HG03060 (cell line): ENCODE data around the gene GFY.

ENCODE experiments used
- ATAC-seq: cut with Tn5 transposase; IDR thresholded peaks from one replicate; pipeline ENCODE4 v1.9.1; 2021; ENCODE audit warnings: low read depth, moderate number of reproducible peaks; ENCODE audit not compliant: unreplicated experiment

Gene GFY, protein sequence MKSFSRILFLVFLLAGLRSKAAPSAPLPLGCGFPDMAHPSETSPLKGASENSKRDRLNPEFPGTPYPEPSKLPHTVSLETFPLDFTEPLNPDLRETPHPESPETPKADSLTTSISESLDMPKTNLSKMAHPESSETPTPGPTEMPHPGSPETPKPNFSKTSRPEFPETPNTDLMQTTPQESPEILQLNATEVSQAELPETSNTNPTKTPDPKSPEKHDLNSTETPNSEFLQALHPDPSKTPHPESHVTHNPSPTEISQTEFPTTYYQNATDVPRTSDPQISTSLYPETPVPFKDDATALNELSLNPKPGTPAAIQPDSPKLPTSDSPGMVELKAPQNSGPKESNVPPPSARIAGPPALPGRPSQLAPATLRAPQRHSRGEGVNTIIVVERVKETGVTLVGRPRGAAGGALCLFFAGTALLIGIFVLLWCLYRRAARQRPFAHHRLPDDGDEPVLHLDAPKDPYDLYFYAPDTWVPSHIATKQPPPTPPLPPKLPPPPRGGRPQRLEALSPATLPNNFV

DNA sequence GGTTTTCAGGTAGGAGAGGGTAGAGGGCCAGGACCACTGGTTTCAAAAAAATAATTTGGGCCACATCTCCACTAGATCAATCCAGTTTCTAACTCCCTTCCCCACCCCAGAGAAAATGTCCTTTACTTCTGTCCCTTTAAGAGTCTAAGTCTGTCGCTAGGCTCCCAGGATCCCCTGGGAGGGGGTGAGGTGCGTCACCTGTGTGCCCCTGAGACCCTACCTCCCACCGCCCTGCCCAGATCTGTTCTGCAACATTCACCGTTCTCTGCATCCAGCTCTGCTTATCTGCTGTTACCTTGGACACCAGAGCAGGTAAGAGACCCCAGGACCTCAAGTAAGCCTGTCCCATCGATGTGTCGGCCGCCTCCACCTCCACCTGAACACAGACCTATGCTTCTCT lies at the start of gene GFY:
Gene GFY (plus strand): TSS at position 211 of the 400 bp plus-strand sequence. CDS start 1,043 bp downstream, outside the sequence.
- no peak for ATAC-seq

DNA sequence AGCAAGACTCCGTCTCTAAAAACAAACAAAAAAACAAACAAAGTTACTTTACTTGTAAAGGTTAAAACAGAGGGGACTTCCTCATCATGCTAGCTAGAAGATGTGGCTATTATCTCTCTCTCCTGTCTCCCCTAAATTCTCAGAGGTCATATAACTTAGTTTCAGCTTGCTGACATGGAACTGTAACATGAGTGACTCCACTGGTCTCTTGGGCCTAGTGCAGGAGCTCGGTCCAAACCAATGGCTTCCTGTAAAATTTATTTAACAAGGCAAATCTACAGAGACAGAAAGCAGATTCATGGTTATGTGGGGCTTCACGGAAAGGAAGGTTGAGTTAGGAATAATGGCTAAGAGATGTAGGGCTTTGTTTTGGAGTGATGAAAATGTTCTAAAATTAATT lies 46.7 kb upstream of the GFY start:
- ATAC-seq = no peak

DNA sequence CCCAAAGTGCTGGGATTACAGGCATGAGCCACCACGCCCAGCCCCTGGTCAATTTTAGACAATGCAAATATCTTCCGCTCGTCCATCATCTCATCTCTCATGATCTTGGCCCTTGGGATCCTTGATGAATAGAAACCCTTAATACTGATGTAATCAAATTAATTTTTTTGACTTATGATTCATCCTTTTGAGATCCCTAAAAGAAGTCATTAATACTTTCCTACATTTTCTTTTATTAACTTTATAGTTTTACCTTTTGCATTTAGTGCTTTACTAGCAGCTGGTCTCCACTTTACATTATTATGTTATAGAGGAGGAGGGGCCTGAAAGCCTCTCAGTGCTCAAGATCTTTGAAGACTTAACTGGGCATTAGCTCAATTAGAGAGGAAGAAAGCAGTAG lies 44.8 kb upstream of the GFY start:
- no peak for ATAC-seq

DNA sequence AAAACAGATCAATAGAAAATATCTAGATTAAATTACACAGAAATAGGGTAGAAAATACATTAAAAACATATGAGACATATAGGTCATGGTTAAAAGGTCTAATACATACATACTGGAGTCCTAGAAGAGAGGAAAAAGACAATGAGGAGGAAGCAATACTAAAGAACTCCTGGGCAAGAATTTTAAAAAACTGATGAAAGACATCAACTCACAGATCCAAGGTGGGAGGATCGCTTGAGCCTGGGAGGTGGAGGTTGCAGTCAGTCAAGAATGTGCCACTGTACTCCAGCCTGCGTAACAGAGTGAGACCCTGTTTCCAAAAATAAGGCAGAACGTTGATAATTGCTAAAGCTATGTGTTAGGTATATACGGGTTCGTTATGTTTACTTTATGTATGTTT lies 42.5 kb upstream of the GFY start:
- no peak for ATAC-seq

DNA sequence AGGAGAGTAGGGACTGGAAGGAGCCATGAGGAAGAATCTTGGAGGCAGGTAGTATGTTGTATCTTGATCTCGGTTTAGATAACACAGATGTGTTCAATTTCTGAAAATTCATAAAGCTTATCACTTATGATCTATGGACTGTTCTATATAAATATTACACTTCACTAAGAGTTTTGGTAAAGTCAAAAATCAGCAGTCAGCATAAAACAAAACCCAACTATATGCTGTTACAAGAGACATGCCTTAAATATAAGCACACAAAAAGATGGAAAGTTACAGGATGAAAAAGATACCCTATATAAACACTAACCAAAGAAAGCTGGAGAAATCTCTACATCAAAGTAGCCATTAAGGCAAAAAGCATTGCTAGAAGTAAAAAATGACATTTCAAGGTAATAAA lies 41.6 kb upstream of the GFY start:
- ATAC-seq = no peak

DNA sequence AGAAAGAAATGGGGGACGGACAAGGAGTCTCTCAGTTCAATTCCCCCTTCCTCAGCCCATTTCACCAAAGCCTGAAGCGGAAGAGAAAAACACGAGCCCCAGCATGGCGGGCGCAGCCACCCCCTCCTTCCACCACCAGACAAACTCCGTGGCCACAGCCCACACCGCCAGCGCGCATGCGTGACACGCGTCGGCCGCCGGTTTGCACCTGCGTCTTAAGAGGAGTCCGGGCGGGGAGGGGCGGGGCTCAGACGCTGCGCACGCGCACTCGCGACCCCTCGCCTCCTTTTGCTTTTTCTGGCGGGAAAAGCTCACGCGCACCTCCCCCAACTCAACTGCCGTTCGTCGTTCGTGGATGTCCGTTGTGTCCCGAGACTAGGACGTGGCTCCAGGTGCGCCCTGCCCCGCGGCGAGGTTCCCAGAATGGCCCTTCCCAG lies 37.2 kb upstream of the GFY start, which contains the start of gene KASH5:
Gene KASH5 (plus strand): TSS at position 314 of the 437 bp plus-strand sequence. CDS start 2,635 bp downstream, outside the sequence.
- no peak for ATAC-seq

DNA sequence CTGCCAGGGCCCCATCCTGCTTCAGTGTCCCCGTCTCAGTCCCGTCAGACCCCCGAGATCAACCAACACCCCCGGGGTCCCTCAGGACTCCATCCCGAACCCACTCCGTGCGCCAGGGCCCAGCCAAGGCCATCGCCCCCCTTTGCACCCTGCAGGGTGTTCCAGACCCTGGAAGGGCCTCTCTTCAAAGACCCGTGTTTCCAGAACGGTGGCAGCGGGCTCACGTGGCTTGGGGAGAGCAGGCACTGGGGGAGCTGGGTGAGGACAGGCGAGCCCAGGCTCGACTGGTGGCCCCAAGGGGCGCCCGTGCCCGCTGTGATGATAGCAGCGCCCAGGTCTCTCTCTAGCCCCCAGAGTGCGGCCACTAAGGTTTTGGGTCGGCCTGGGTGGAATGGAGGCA lies 35.8 kb upstream of the GFY start:
- ATAC-seq = no peak

DNA sequence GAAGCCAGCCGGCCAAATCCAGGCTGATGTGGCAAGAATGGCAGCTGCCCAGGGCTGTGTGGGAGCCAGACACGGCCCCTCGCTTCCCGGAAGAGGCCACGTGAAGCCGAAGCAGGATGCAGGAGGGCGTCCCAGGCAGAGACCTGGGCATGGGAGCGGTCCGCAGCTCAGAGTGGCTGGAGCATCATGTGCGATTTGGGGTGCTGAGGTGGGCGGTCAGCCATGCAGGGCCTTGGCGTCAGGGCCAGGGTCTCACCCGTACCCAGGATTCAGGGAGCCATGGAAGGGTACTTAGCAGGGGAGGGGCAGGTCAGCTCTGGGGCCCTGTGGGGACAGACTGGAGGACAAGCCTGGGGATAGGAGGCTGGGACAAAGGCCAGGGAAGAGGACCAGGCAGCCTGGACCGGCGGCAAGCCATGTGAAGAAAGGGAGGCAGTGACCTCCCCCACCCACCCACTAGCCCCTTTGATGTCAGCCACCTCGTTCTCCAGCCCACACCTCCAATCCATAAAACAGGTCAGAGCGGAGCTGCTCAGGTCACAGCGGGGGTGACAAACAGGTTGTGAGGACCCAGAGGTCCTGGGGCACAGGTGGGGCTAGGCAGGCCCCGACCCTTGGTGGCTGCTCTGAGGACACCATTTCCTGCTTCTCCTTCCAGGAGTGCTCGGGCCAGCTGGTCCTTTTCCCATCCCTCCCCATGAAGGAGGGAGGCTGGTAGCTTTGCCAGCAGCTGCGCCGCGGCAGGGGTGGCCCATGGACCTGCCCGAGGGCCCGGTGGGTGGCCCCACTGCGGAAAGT lies 34.9 kb upstream of the GFY start:
- no peak for ATAC-seq

DNA sequence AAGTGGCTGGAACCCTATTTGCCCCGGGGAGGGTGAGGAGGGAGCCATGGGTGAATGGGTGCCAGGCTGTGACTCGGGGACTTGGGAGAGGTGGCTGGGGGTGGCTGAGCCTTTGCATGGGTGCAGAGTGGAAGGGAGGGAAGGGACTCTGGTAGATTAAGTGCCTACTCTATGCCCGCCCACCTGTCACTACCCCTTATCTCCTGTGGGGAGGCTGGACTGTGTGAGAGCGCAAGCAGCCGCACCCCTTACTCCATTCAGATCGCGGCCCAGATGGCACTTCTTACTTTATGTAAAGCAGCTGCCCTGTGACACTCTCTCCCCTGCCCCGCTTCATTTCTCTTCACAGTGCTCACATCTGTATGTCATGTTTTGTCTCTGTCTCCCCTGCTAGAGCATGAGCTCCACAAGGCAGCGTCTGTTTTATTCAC lies 34.2 kb upstream of the GFY start:
- ATAC-seq = no peak

DNA sequence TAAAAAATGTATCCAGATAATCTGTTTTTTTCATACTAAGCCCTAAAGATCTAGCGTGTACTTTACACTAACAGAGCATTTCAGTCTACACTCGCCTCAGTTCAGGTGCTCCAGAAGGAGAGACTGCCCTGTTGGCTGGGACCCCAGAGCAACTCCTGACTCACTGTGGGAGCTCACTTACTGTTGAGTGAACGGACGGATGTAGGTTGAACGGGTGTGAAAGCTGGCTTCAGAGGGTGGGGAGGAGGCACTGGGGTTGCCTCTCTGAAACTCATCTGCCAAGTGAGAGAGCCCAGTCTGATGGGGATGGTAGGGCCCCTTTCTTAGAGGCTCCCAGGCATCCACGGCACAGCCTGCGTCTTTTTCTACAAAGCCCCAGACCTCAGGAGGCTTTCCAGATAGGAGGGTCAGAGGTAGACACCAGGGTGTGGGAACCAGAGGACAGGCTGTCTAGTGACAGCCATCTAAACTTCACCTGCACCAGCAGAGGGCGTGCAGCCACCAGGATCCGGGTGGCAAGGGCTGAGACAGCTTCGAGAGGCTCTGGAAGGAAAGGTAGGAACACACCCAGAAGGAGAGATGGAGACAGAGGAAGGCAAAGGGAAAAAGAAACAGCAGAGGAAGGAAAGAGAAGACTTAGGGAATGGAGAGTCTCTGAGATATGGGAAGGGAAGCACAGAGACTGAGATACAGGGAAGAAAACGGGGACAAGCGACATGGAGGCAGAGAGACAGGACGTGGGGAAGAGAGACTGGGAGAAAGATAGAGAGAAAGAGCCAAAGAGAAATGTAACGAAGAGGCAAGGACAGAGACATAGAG lies 33.4 kb upstream of the GFY start:
- ATAC-seq = no peak

DNA sequence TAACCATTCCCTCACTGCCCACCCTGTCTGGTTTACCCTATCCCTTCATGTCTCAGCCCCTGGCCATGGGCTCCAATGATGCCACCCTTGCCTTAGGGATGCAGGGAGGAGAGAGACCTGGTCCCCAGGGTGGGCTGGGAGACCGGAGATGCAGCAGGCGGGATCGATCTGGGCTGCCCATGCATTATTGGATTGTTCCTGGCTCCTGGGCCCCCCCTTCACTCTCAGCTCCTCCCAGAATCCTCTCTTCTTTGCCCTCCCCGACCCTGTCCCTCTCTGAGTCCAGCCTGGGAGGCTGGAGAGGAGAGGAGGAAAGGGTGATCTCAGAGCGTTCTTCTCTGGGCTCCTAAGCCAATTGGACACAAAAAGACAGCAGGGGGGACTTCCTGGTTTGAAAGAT lies 31.3 kb upstream of the GFY start:
- ATAC-seq = no peak

DNA sequence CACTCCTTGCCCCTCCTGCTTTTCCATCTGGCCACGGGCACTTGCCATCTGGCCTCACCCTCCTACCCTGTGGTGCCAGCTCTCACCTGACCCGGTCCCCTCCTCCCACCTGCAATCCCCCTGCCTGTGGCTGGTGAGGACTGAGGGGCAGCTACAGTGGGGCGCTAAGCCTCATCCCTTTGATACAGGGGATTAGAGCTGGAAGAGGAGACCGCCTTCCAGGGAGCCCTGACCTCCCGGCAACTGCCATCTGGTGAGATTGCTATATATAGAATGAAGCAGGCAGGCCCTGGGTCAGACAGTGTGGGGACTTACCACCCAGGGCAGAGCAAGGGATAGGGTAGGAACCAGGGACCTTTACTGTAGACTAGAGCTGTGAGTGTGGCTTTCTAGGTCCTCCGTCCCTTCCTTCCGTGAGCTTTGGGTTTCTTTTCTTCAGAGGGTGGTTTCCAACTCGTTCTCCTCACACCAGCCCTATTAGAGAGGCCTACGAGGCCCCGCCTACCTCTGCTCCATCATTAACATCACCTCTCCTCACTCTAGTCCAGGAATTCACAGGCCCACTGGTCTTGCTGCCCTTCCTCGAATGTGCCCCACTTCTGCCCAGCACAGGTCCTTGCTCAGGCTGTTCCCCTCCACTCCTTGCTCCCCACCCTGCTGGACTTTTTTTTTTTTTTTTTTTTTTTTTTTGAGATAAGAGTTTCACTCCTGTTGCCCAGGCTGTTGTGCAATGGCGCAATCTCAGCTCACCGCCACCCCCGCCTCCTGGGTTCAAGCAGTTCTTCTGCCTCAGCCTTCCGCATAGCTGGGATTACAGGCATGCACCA lies 29.4 kb upstream of the GFY start:
- no peak for ATAC-seq

DNA sequence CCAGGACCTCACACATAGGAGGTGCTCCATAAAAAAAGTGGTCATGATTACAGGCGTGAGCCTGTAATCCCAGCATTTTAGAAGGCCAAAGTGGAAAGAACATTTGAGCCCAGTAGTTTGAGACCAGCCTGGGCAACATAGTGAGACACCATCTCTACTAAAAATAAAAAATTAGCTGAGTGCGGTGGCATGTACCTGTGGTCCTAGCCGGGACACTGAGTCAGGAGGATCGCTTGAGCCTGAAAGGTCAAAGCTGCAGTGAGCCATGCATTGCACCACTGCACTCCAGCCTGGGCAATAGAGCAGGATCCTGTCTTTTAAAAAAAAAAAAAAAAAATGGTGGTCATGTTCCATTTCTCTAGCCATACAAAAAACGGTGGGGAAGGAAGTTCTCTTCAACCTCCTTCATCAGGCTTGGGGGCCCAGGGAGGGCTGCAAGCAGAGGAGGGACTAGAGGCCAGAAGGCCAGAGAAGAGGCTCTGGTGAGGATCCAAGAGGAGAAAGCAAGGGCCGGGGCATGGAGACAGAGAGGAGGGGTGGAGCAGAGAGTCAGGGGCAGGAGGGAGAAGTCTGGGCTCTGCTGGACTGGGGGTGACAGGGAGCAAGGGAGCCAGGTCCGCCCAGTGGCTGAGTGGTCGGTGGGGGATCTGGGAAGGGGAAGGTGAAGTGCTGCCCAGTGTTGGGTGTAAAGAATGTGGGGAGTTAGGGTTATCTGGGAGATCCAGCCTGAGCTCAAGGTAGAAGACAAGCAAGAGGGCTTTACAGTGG lies 28.3 kb upstream of the GFY start:
- no peak for ATAC-seq

DNA sequence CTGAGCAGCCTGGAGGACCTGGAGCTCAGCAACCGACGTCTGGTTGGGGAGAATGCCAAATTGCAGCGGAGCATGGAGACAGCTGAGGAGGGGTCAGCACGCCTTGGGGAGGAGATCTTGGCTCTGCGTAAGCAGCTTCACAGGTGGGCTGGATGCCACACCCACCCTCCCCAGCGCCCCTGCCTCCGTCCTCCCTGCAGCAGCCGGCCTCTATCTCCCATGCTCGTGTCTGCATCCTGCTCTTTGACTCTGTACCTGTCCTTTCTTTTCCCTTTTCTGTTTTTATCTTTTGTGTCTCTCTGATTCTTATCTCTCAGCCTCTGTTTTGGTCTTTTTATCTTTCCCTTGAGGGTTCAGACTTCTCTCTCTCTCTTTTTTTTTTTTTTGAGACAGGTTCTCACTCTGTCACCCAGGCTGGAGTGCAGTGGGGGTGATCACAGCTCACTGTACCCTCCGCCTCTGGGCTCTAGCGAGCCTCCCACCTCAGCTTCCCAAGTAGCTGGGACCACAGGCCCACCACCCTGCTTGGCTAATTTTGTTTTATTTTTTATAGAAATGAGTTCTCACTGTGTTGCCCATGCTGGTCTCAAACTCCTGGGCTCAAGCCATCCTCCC lies 27.1 kb upstream of the GFY start:
- no peak for ATAC-seq

DNA sequence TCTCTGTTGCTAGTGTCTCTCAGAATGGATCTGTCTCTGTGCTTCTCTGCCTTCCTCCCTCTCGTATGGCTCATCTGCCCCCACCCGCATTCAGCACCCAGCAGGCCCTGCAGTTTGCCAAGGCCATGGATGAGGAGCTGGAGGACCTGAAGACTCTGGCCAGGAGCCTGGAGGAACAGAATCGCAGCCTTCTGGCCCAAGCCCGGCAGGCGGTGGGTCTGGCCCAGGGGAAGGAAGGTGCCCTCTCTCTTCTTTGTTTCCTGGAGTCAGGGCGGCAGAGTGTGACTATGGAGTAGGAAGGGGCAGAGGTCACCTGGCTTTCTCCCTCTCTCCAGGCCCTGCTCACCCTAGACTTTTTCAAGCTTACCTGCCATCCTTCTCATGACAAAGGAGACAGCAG lies 26.3 kb upstream of the GFY start:
- ATAC-seq = no peak

DNA sequence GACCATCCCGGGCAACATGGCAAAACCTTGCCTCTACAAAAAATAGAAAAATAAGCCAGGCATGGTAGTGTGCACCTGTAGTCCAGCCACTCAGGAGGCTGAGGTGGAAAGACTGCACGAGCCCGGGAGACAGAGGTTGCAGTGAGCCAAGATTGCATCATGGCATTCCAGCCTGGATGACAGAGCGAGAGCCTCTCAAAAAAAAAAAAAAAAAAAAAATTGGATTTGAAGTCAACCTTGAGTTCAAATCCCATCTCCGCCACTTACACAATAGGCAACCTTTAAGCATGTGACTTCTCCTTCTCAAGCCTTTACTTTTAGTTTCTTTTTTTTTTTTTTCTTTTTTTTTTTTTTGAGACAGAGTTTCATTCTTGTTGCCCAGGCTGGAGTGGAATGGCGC lies 25.2 kb upstream of the GFY start:
- ATAC-seq = no peak

DNA sequence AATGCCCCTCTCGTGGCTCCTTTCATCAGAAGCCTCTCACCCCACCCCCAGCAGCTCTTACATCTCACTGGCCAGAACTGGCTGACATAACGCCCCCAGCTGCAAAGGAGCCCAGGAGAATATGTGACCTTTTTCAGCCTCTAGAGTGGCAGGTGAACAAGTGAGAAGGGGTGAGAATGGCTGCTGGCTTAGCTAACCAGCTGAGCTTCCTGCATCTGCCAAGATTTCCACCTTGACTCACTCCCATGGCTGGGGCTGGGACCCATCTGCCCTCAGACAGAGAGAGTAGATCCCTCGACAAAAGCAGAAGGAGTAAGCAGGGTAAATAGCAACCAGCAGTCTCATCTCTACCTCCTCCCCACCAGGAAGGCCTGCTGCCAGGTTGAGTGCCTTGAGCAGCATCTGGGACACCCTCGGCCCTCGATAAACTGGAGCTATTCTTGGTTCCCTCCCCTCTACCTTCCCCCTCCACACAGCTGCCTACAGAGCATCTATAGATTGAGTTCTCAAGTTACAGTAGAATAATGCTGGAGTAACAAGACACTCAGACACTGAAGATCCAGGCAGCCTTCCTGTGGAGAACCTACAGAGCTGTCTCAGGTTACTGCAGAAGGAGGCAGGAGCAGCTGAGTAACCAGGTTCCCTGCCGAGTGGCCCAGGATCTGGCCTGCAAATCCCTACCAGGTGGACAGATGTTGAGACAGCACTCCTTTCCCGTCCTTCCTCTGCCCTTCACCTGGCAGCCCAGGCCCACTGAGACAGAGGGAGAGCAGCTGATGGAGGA lies 21.6 kb upstream of the GFY start:
- no peak for ATAC-seq

DNA sequence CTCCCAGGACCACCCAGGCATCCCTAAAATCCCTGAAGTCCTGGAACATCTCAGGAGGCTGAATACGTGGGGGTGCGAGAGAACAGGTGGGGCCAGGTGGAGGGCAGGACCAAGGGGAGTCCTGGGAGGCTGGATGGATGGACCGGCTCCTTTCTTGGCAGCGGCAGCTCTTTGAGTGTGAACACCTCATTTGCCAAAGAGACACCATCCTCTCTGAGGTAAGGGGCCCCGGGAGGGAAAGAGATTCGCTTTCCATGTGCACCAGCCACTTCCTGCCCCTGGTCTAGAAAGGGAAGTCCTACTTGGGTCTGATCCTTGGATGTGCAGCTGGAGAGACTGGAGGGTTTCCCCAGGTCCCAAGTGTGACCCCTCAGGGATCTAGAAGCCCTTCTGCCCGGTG lies 18.1 kb upstream of the GFY start:
- ATAC-seq = no peak
